CD4-positive, alpha-beta T cell treated with Interleukin-4 for 1 hour (primary cell): ENCODE measurements around the gene MYO10.
"Not testable (repeated sequence)": the region's sequence is repeated elsewhere in the genome, so short reads cannot be mapped to it uniquely, and the experiment has no call there.

ENCODE experiments used
- DNase-seq, 2 donors: peaks; one replicate each; pipeline ENCODE4 v3.0.0-alpha.2; 2020 to 2022

MYO10 gene

DNA sequence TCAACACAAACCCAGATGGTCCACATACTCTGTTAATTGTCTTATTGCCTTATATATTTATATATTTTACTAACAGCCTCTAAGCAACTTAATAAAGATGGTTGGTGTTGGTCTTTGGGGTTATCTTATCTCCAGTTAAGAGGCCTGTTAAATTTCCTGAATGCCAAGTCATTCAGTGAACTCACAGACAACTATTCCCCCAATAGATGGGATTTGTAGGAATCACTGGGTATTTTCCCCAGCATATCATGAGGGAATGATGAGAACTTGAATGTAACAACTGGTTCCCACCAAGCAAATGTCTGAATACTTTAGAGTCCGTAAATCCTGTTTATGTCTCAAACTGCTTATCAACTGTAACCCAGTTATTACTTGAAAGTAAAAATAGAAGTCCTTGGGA, 276.6 kb downstream of the MYO10 start:
- DNase-seq = no peak

GRCh38 chr5:16656561-16657191, 279.4 kb downstream of the MYO10 start:
- no peak for DNase-seq

DNA sequence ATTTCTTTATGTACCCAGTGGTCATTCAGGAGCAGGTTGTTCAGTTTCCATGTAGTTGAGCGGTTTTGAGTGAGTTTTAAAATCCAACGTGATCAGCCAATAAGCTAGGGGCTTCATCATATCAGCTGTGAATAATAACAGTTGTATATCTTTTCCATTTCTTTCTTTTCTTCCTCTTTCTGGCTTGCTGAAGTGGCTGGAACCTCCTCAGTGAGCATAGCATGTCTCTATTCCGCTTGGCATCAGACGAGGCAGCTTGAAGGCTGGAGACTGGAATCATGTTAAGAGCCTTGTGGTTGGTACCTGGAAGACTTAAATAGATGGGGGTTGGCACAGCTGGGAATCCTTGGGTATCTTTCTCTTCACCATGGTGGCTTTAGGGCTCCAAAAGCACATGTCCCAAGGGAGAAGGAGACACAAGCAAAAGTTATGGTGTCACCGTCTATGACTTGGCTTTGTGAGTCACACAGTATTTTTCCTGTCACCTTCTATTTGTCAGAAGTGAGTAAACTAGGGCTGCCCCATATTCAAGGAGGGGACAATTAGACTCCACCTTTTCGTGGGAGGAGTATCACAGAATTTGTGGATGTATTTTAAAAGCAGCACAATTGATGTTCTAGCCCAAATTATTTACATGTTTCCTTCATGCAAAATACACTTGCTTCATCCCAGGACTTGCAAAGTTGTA, 281.3 kb downstream of the MYO10 start:
- no peak for DNase-seq

DNA sequence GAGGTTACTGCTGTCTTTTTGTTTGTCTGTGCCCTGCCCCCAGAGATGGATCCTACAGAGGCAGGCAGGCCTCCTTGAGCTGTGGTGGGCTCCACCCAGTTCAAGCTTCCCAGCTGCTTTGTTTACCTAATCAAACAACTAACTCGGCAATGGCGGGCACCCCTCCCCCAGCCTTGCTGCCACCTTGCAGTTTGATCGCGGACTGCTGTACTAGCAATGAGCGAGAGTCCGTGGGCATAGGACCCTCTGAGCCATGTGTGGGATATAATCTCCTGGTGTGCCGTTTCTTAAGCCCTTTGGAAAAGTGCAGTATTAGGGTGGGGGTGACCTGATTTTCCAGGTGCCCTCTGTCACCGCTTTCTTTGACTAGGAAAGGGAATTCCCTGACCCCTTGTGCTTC, 287.3 kb downstream of the MYO10 start:
- DNase-seq = not testable (repeated sequence)

DNA sequence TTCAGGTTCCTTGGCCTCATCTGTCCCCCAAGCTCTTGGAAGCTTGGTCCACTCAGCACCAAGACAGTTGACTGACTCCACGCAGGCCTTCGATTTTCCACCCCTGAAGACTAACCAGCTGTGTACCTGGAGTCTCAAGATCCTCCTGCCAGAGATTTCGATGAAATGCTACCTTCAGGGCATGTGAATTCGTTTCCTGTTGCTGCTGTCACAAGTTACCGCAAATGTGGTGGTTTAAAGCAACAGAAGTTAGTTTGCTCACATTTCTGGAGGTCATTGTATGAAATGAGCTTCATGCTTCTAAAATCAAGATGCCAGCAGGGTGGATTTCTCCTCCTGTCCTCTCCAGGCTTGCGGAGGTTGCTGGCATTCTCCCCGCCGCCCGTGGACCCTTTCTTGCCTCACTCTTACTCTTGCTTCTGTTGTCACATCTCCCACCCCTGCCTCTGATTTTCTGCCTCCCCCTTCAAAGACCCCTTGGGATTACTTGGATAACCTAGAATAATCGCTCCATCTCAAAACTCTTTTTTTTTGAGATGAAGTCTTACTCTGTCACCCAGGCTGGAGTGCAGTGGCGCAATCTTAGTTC, 291.7 kb downstream of the MYO10 start:
- no peak for DNase-seq

- DNase-seq = no peak
Observed at GRCh38 chr5:16642867-16643266, 293.2 kb downstream of the MYO10 start.

DNA sequence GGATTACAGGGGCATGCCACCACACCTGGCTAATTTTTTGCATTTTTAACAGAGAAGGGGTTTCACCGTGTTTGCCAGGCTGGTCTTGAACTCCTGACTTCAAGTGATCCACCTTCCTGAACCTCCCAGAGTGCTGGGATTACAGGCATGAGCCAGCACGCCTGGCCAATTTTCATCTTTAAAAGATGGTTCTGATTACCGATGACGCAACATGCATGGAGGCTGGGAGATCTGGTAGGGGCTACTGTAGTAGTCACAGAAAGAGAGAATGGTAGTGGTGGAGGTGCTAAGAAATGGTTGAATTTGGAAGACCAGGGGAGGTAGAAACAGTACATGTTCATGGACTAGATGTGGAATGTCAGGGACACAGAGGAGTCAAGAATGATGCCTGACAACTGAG, 296.9 kb downstream of the MYO10 start:
- no peak for DNase-seq

GRCh38 chr5:16628376-16628775, 307.7 kb downstream of the MYO10 start:
- DNase-seq = no peak

- peak in 1 of 2 donors; percentile 31 for DNase-seq
Observed at GRCh38 chr5:16626696-16627264, 309.3 kb downstream of the MYO10 start.

GRCh38 chr5:16625096-16625495, 311.0 kb downstream of the MYO10 start:
- DNase-seq = peak in 1 of 2 donors; percentile 22

DNA sequence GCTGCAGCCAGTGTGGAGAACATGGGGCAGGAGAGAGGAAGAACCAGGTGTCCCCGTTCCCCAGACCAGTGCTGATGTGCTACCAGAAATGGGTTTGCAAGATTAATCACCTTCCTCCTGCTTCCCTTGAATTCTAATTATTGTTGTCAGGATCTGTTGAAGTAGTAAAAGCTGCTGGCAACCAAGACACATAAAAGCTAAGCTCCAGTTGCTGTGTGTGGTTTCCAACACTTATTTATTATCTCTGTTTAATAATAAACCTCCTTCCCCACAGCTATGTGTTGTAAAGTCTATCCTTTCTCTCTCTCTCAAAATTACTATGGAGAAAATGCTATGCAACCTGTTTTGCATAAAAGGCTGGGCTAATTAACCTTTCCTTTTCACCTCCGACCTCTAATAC, 317.0 kb downstream of the MYO10 start:
- no peak for DNase-seq

DNA sequence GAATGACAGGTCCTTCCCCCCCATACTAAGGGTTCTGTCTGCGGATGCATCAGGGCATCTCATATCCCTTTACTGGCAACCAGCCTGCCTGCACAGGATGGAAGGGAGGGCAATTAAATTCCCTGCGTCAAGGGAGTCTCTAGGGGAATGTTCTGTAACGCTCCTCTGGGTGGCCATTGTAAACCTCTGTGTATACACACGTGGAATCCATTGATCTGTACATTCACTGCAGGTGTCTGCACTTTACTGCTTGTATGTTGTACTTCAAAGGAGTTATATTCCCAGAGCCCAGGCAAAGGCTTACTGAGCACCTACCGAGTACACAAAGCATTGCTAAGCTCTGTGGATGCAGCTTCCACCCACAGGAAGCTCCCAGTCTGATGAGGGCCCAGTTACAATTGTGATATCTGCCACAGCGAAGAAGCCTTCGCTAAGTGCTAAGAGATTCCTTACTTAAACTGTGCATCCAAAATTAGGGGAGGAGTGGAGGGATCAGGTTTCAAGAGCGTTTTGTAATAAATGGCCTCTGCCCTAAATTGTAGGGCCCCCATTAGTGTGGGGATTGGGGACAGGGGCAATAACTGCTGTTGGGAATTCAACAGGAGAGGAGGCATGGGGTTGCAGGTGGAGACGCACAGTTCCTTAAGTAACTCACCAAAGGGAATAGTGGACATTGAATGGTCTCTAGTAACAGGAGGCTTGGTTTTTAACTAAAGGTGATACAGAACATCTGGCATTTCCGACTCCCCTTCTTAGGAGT, 317.8 kb downstream of the MYO10 start:
- no peak for DNase-seq

DNA sequence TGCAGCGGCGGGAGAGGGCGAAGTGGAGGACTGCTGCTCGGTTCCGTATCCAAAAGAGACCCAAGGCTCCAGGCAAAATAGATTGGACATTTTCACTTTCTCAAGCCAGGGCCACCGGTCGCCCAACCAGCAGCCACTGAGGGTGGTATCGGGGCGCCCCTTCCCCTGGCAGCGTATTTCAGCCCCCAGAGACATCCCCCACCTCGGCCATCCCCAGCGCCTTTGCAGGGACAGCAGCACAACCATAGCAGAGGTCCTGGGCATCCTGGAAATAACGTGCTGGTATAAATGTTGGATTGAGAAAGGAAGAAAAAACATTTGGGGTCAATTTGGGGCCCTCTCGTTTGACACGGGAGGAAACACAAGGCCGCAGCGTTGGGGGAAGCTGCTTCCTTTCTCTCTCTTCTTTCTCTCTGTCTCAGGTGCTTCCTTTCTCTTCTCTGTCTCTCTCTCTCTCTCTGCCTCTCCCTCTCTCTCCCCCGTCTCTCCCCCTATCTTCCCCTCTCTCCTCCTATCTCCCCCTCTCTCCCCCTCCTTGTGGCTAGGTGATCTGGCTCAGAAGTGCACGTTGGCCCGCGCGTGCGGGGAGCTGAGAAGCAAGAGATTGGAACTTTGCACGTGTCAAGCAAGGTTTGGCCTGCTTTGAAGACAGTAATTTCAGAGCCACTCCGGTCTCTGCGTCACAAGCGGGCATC, 318.7 kb downstream of the MYO10 start:
- peak; percentile 45 to 55 for DNase-seq

DNA sequence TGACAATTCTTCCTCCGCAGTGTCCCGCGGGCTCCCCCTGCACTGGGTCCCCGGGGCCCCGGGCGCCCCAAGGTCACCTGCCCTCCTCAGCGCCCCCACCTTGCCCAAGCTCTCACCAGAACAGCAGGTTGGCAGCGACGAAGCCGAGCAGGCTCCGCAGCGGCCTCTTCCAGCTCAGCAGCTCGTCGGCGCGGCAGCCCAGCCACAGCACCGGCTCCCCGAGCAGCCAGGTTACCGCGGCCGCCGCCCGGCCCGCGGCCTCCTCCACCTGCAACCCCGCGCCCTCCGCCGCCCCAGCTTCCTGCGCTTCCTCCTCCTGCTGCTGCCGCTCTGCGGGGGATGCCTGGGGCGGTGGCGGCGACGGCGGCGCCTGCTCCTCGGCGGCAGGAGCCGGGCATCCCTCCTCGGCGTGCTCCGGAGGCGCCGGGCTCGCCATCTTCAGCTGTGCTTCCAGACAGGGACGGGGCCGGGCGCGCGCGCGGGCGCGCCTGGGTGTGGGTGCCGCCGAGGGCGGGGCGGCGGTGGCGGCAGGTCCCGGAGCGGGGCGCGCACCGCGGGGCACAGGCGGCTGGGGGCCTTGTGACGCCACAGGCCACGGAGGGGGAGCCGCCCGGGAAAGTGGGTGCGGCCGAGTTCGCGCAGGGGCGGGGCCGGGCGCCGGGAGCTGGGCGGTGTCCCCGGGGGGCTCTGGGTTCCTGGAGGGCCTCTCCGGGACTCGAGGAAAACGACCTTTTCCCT, 319.4 kb downstream of the MYO10 start, which contains the start of gene RETREG1:
Gene RETREG1 (minus strand): TSS at position 462 of the 738 bp plus-strand sequence. CDS start 26 bp downstream, at position 436.
- DNase-seq = peak; percentile 84 to 85

GRCh38 chr5:16615741-16616535, 320.1 kb downstream of the MYO10 start:
- peak in 1 of 2 donors; percentile 6 for DNase-seq

- DNase-seq = no peak
Observed at GRCh38 chr5:16612007-16612406, 324.1 kb downstream of the MYO10 start.
